Measurements from ENCODE around the gene KRT2. TPM values are rescaled to one million over a fixed set of nuclear protein-coding genes. Genes with fewer than 3 reads are reported as not detected.

Gene KRT2
- polyA plus RNA-seq, 6 donors from 2014 or later = not detected

GRCh38 chr12:52681526-52682380, 29.7 kb upstream of the KRT2 start:
- no peaks in the 10 kb centered on the region for H3K9me3 Mint-ChIP-seq
- H3K27me3 Mint-ChIP-seq = peaks cover 17 to 43% (median 36%) of the 10 kb centered on the region in 3 donors
- H3K4me1 Mint-ChIP-seq = no peaks in the 10 kb centered on the region
- H3K4me3 Mint-ChIP-seq = peak overlapping the region in 1 of 8 donors; percentile 43
- no peak for ATAC-seq (ENCODE audit: low read depth in 2 of 2)
- DNase-seq = no peak
- H3K27ac Mint-ChIP-seq = no peak overlapping the region
- H3K36me3 Mint-ChIP-seq = no peaks in the 10 kb centered on the region

GRCh38 chr12:52680363-52680762, 28.4 kb upstream of the KRT2 start, which contains the start of gene KRT1:
Gene KRT1, minus strand, starts transcription at chr12:52680407. Its CDS starts 59 bp downstream, at chr12:52680348.
- Mint-ChIP-seq H3K27me3 (peaks cover 17 to 46% (median 40%) of the 10 kb centered on the region in 3 donors), H3K4me1 (no peaks in the 10 kb centered on the region)

GRCh38 chr12:52679875-52680274, 27.9 kb upstream of the KRT2 start:
- no peak overlapping the region for H3K27ac Mint-ChIP-seq
- H3K36me3 Mint-ChIP-seq = no peaks in the 10 kb centered on the region
- H3K27me3 Mint-ChIP-seq = peaks cover 17 to 47% (median 40%) of the 10 kb centered on the region in 3 donors
- ATAC-seq (ENCODE audit: low read depth in 2 of 2) = no peak
- H3K4me3 Mint-ChIP-seq = no peak overlapping the region
- no peak for DNase-seq
- no peaks in the 10 kb centered on the region for H3K4me1 Mint-ChIP-seq
- H3K9me3 Mint-ChIP-seq = peaks cover 0 to 1% (median 0%) of the 10 kb centered on the region in 7 donors

More at GRCh38 chr12:52680363-52680762, 28.4 kb upstream of the KRT2 start, which contains the start of gene KRT1:
- no peak for ATAC-seq (ENCODE audit: low read depth in 2 of 2)
- Mint-ChIP-seq H3K36me3 (no peaks in the 10 kb centered on the region), H3K27ac (no peak within 1 kb of the TSS), H3K9me3 (peaks cover 0 to 1% (median 0%) of the 10 kb centered on the region in 7 donors), H3K4me3 (no peak within 1 kb of the TSS)
- no peak for DNase-seq

- H3K27ac Mint-ChIP-seq = no peak overlapping the region
- no peaks in the 10 kb centered on the region for H3K36me3 Mint-ChIP-seq
- H3K27me3 Mint-ChIP-seq = peaks cover 13 to 46% (median 27%) of the 10 kb centered on the region in 3 donors
- no peaks in the 10 kb centered on the region for H3K4me1 Mint-ChIP-seq
- DNase-seq = no peak
- no peak overlapping the region for H3K4me3 Mint-ChIP-seq
- ATAC-seq (ENCODE audit: low read depth in 2 of 2) = no peak
- H3K9me3 Mint-ChIP-seq = peaks cover 0 to 1% (median 0%) of the 10 kb centered on the region in 7 donors
Measured at GRCh38 chr12:52677671-52678070, 25.7 kb upstream of the KRT2 start.

- Mint-ChIP-seq H3K27me3 (peaks cover 8 to 46% (median 27%) of the 10 kb centered on the region in 3 donors), H3K9me3 (peaks cover 0 to 1% (median 0%) of the 10 kb centered on the region in 7 donors), H3K27ac (no peak overlapping the region), H3K4me3 (no peak overlapping the region), H3K36me3 (no peaks in the 10 kb centered on the region), H3K4me1 (no peaks in the 10 kb centered on the region)
- DNase-seq (no peak), ATAC-seq (ENCODE audit: low read depth in 2 of 2) (no peak)
Measured at GRCh38 chr12:52677126-52677525, 25.1 kb upstream of the KRT2 start.

- Mint-ChIP-seq H3K36me3 (no peaks in the 10 kb centered on the region), H3K27me3 (peaks cover 6 to 42% (median 24%) of the 10 kb centered on the region in 3 donors), H3K4me3 (no peak overlapping the region), H3K27ac (no peak overlapping the region), H3K9me3 (peaks cover 0 to 1% (median 0%) of the 10 kb centered on the region in 7 donors), H3K4me1 (no peaks in the 10 kb centered on the region)
- no peak for ATAC-seq (ENCODE audit: low read depth in 2 of 2)
- DNase-seq = no peak
Measured at GRCh38 chr12:52676163-52676562, 24.2 kb upstream of the KRT2 start.

GRCh38 chr12:52675301-52675701, 23.3 kb upstream of the KRT2 start:
- no peak for ATAC-seq (ENCODE audit: low read depth in 2 of 2)

GRCh38 chr12:52674433-52674775, 22.4 kb upstream of the KRT2 start:
- Mint-ChIP-seq H3K36me3 (no peaks in the 10 kb centered on the region), H3K4me1 (no peaks in the 10 kb centered on the region), H3K27ac (no peak overlapping the region), H3K4me3 (no peak overlapping the region), H3K9me3 (peaks cover 0 to 1% (median 0%) of the 10 kb centered on the region in 7 donors), H3K27me3 (peaks cover 6 to 31% (median 14%) of the 10 kb centered on the region in 3 donors)
- ATAC-seq (ENCODE audit: low read depth in 2 of 2) (no peak), DNase-seq (no peak)

More at GRCh38 chr12:52675301-52675701, 23.3 kb upstream of the KRT2 start:
- DNase-seq = no peak
- no peak overlapping the region for H3K27ac Mint-ChIP-seq
- no peak overlapping the region for H3K4me3 Mint-ChIP-seq
- H3K27me3 Mint-ChIP-seq = peaks cover 6 to 37% (median 15%) of the 10 kb centered on the region in 3 donors
- peaks cover 0 to 1% (median 0%) of the 10 kb centered on the region in 7 donors for H3K9me3 Mint-ChIP-seq
- H3K4me1 Mint-ChIP-seq = no peaks in the 10 kb centered on the region
- H3K36me3 Mint-ChIP-seq = no peaks in the 10 kb centered on the region

GRCh38 chr12:52673713-52674432, 21.9 kb upstream of the KRT2 start:
- no peaks in the 10 kb centered on the region for H3K36me3 Mint-ChIP-seq
- H3K27ac Mint-ChIP-seq = no peak overlapping the region
- H3K27me3 Mint-ChIP-seq = peaks cover 6 to 31% (median 17%) of the 10 kb centered on the region in 3 donors
- ATAC-seq (ENCODE audit: low read depth in 2 of 2) (no peak), DNase-seq (no peak)
- no peaks in the 10 kb centered on the region for H3K4me1 Mint-ChIP-seq
- H3K9me3 Mint-ChIP-seq = peaks cover 0 to 1% (median 0%) of the 10 kb centered on the region in 7 donors
- no peak overlapping the region for H3K4me3 Mint-ChIP-seq

- no peak for DNase-seq
- Mint-ChIP-seq H3K9me3 (peaks cover 0 to 1% (median 0%) of the 10 kb centered on the region in 7 donors), H3K27me3 (peaks cover 9 to 26% (median 19%) of the 10 kb centered on the region in 3 donors), H3K4me1 (no peaks in the 10 kb centered on the region), H3K4me3 (no peak overlapping the region), H3K27ac (no peak overlapping the region), H3K36me3 (no peaks in the 10 kb centered on the region)
- ATAC-seq (ENCODE audit: low read depth in 2 of 2) = no peak
Measured at GRCh38 chr12:52673217-52673616, 21.2 kb upstream of the KRT2 start.

GRCh38 chr12:52672321-52672933, 20.4 kb upstream of the KRT2 start:
- H3K4me3 Mint-ChIP-seq = no peak overlapping the region
- peaks cover 0 to 1% (median 0%) of the 10 kb centered on the region in 7 donors for H3K9me3 Mint-ChIP-seq
- peaks cover 9 to 25% (median 20%) of the 10 kb centered on the region in 3 donors for H3K27me3 Mint-ChIP-seq
- no peaks in the 10 kb centered on the region for H3K36me3 Mint-ChIP-seq
- ATAC-seq (ENCODE audit: low read depth in 2 of 2) (no peak), DNase-seq (no peak)
- no peak overlapping the region for H3K27ac Mint-ChIP-seq
- no peaks in the 10 kb centered on the region for H3K4me1 Mint-ChIP-seq

GRCh38 chr12:52670961-52671360, 18.9 kb upstream of the KRT2 start:
- no peaks in the 10 kb centered on the region for H3K9me3 Mint-ChIP-seq
- no peak for DNase-seq
- no peaks in the 10 kb centered on the region for H3K36me3 Mint-ChIP-seq
- no peak overlapping the region for H3K27ac Mint-ChIP-seq
- H3K4me1 Mint-ChIP-seq = no peaks in the 10 kb centered on the region
- no peak for ATAC-seq (ENCODE audit: low read depth in 2 of 2)
- peaks cover 7 to 23% (median 19%) of the 10 kb centered on the region in 3 donors for H3K27me3 Mint-ChIP-seq
- no peak overlapping the region for H3K4me3 Mint-ChIP-seq

- no peak for DNase-seq
- Mint-ChIP-seq H3K36me3 (no peaks in the 10 kb centered on the region), H3K27me3 (peaks cover 7 to 22% (median 15%) of the 10 kb centered on the region in 3 donors), H3K9me3 (no peaks in the 10 kb centered on the region), H3K4me3 (no peak overlapping the region), H3K4me1 (no peaks in the 10 kb centered on the region), H3K27ac (peak overlapping the region in 1 of 6 donors; percentile 39)
- no peak for ATAC-seq (ENCODE audit: low read depth in 2 of 2)
Measured at GRCh38 chr12:52670506-52670905, 18.5 kb upstream of the KRT2 start.

Measured in naive B cell (primary cell).